ENCODE results near the gene YWHAG. TPM values are rescaled to one million over a fixed set of nuclear protein-coding genes. Genes with fewer than 3 reads are reported as not detected.
A peak's percentile ranks its signal among the peaks of the same experiment; 100 is the strongest.

YWHAG gene
- total RNA-seq, 4 donors from 2014 or later = 40.5 to 74.3 (median 53.6) TPM

DNA sequence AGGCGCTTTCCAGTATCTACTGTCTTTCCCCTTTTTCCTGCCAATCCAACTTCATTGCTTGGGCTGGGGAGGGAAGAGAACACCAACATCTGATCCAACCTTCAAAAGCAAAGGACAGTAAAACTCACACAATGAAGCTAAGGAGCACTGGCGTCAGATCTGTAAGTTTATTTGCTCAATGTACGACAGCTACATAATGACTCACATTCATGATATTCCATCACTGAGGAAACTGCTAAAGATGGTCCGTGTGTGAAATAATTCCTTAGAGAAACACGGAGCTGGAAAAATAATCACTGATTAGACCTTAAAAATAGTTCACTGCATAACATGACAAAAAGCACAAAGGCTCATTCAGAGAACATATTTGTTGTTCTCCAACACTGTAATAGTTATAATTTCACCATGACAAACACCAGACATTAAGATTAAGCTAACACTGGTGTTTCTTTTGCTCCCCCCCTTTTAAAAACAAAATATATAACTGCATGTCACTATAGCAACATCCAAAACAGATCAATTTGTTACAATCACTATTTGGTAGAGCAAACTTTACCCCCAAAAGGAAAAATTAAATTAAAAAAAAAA is 32.1 kb downstream of the YWHAG start:
- Histone ChIP-seq H3K9me3 (no peaks in the 10 kb centered on the region), H3K4me3 (no peak overlapping the region), H3K4me1 (no peaks in the 10 kb centered on the region), H3K27ac (no peak overlapping the region), H3K36me3 (peaks cover 0 to 38% (median 0%) of the 10 kb centered on the region in 3 donors), H3K27me3 (no peaks in the 10 kb centered on the region)
- DNase-seq = no peak
- TF ChIP-seq, protein P1, sequence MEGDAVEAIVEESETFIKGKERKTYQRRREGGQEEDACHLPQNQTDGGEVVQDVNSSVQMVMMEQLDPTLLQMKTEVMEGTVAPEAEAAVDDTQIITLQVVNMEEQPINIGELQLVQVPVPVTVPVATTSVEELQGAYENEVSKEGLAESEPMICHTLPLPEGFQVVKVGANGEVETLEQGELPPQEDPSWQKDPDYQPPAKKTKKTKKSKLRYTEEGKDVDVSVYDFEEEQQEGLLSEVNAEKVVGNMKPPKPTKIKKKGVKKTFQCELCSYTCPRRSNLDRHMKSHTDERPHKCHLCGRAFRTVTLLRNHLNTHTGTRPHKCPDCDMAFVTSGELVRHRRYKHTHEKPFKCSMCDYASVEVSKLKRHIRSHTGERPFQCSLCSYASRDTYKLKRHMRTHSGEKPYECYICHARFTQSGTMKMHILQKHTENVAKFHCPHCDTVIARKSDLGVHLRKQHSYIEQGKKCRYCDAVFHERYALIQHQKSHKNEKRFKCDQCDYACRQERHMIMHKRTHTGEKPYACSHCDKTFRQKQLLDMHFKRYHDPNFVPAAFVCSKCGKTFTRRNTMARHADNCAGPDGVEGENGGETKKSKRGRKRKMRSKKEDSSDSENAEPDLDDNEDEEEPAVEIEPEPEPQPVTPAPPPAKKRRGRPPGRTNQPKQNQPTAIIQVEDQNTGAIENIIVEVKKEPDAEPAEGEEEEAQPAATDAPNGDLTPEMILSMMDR (IDR thresholded peaks at IDR 0.05) = no peak
- no peak for TF ChIP-seq POLR2A (IDR thresholded peaks at IDR 0.05)

DNA sequence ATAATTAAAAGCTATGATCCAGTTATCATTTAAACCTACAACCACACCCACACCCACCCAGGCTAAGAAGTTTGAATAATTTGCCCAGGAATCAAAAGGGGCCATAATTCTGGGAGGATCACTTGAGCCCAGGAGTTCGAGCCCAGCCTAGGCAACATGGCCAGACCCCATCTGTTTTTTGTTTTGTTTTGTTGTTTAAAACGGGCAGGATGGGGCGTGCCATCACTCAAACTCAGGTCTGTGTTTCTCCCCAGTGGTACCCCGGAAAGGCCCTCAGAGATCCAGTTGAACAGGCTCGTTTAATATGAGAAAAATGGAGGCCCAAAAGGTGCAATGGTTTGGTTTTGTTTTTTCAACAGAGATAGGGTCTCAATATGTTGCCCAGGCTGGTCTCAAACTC is 33.0 kb downstream of the YWHAG start:
- H3K9me3 ChIP-seq = no peaks in the 10 kb centered on the region
- no peak overlapping the region for H3K4me3 ChIP-seq
- no peak overlapping the region for H3K27ac ChIP-seq
- no peak for DNase-seq
- no peak for TF ChIP-seq POLR2A (IDR thresholded peaks at IDR 0.05)
- TF ChIP-seq, protein P1 (IDR thresholded peaks at IDR 0.05) = no peak
- no peaks in the 10 kb centered on the region for H3K4me1 ChIP-seq
- no peaks in the 10 kb centered on the region for H3K27me3 ChIP-seq
- peaks cover 0 to 38% (median 0%) of the 10 kb centered on the region in 3 donors for H3K36me3 ChIP-seq

DNA sequence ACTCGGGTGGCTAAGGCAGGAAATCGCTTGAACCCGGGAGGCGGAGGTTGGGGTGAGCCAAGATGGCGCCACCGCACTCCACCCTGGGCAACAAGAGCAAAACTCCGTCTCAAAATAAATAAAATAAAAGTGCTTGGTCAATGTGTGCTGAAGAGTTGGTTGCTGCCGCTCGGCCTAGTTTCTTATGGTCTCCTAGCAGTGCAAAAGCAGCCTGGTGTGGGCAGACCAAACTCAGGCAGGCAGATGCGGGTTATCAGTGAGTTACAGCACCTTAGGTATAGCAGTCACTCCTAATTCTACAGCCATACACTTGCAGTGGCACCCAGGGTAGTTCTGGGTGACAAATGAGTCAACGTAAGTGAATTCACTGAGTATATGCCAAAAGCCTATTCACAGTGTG is 33.7 kb downstream of the YWHAG start:
- DNase-seq = no peak
- H3K27me3 ChIP-seq = no peaks in the 10 kb centered on the region
- H3K27ac ChIP-seq = no peak overlapping the region
- TF ChIP-seq, protein P1 (IDR thresholded peaks at IDR 0.05) = no peak
- no peak for TF ChIP-seq POLR2A (IDR thresholded peaks at IDR 0.05)
- H3K9me3 ChIP-seq = no peaks in the 10 kb centered on the region
- no peaks in the 10 kb centered on the region for H3K4me1 ChIP-seq
- peaks cover 0 to 37% (median 0%) of the 10 kb centered on the region in 3 donors for H3K36me3 ChIP-seq
- no peak overlapping the region for H3K4me3 ChIP-seq

DNA sequence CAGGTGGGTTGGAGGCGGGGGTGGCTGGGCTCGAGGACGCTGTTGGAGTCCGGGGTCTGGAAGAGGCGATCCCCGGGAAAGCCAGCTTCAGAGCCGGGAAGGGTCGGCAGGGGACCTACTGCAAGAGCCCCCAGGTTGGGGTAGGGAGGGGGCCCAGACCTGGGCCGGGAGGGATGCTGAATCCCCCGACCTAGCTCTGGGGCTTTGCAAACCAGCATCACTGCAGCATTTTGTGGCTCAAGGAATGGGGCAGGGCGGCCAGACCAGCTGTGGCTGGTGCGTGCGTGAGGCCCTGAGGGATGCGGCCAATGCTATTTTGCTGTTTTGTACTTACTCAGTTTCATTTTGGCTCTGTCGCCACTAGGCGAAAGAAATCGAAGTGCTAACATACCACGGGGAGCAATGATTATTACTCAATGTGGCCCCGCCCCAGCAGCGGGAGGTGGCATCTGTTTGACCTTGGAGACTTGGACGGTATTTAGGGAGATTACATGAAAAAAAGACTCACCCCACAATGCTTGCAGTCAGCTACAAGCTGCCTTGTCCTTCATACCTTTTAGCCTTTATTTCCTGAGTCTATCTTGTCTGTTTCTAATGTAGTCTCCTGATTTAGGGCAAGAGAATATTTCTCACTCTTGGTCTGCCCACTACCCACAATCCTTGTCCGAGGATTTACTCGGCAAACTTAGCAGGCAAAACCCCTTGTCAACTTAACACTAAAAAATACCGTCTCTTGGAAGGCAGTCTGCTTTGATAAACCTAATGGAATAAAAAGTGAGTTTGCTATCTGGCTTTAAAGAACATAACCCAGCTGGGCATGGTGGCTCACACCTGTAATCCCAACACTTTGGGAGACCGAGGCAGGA is 40.1 kb downstream of the YWHAG start:
- Histone ChIP-seq H3K36me3 (no peaks in the 10 kb centered on the region), H3K4me3 (peak overlapping the region; percentile 67 to 80 (median 72)), H3K4me1 (peaks cover 0 to 14% (median 0%) of the 10 kb centered on the region in 4 donors), H3K27me3 (no peaks in the 10 kb centered on the region), H3K9me3 (no peaks in the 10 kb centered on the region), H3K27ac (peak overlapping the region; percentile 95 to 99 (median 96))
- peak; percentile 75 to 91 (median 81) for DNase-seq
- peak in 1 of 2 donors; percentile 6 for TF ChIP-seq POLR2A (IDR thresholded peaks at IDR 0.05)
- TF ChIP-seq, protein P1 (IDR thresholded peaks at IDR 0.05) = peak in 4 of 6 experiments; percentile 56 to 70 (median 64)

DNA sequence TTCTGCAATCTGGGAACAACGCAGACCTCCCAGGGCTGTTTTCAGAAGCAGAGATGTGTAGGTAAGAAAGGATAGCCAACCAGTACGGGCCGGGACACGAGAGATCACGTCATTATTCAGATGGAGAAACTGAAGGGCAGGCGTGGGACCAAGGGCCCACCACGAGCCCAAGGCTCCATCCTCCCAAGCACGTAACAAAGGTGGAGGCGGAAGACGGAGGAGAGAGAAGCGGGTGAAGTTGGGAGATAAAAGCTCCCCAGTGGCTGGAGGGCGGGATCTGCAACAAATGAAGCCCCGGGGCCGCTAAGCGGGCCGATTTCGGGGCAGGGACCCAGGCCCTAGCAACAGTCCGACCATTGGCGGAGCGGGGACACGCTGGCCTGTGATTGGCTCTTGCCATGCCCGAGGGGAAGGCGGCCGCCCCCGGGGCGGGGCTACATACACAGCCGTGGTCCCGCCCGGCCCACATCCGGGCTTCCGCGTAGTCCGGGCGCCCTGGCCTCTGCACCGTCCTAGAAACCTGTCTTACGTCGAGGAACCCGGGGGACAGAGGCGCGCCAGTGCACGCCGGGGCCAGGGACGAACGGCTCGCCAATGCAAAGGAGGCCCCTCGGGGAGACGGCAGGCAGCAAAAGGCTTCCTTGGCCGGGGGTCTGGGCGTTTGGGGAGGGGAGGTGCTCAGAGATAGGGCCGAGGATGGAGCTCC is 40.9 kb downstream of the YWHAG start:
- Histone ChIP-seq H3K4me1 (peaks cover 0 to 14% (median 0%) of the 10 kb centered on the region in 4 donors), H3K27me3 (no peaks in the 10 kb centered on the region), H3K27ac (peak overlapping the region; percentile 95 to 99 (median 96)), H3K4me3 (peak overlapping the region; percentile 67 to 80 (median 72)), H3K9me3 (no peaks in the 10 kb centered on the region), H3K36me3 (no peaks in the 10 kb centered on the region)
- DNase-seq = peak; percentile 97 to 99 (median 98)
- TF ChIP-seq, protein P1 (IDR thresholded peaks at IDR 0.05) = no peak
- TF ChIP-seq POLR2A (IDR thresholded peaks at IDR 0.05) = peak; percentile 97

Data from Peyer's patch (tissue), 4 donors.